BE2C (cell line): ENCODE data around the gene C3orf18.

ENCODE experiments used
- DNase-seq: peaks from one replicate; pipeline ENCODE4 v3.0.0-alpha.2; 2020
- H3K27me3 ChIP-seq: fragments of 250-450 bp; sonication (Bioruptor Pico); 2 replicates; pipeline ENCODE4 v1.5.1; 2020; ENCODE audit warnings: mild to moderate bottlenecking
- H3K36me3 ChIP-seq: fragments of 250-450 bp; sonication (Bioruptor Pico); 2 replicates; pipeline ENCODE4 v1.5.1; 2020; ENCODE audit warnings: mild to moderate bottlenecking
- H3K4me1 ChIP-seq: fragments of 250-450 bp; sonication (Bioruptor Pico); 2 replicates; pipeline ENCODE4 v1.5.1; 2020
- H3K4me3 ChIP-seq: 2 replicates; pipeline ENCODE4 v1.5.1; 2011; ENCODE audit warnings: low read depth, low read length
- H3K9me3 ChIP-seq: fragments of 250-450 bp; sonication (Bioruptor Pico); 2 replicates; pipeline ENCODE4 v1.5.1; 2020
- CTCF ChIP-seq: IDR thresholded peaks from 2 replicates; pipeline ENCODE4 v1.5.1; 2012; ENCODE audit warnings: mild to moderate bottlenecking, low read depth, low read length

Gene C3orf18

DNA sequence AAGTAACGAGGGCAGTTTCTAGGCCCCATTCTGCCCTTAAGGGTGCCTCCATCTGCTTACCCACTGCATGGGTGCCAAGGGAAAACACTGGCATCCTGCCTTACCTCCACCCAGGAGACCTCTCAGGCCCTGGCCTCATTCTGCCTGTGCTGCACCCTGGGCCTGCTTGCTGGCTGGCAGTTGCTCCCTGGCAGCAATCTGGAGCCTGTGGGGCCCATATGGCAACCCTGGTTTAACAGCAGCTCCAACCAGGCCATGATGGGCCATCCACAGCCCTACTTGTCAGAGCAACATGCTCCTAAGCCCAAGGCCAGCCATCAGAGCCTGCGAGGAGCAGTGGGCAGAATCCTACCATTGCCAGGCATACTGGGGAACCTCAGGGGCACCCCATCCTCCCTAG, 3.7 kb downstream of the C3orf18 start:
- no peak for TF ChIP-seq CTCF
- Histone ChIP-seq H3K36me3 (no peaks in the 10 kb centered on the region), H3K4me3 (no peak overlapping the region), H3K9me3 (no peaks in the 10 kb centered on the region), H3K27me3 (no peaks in the 10 kb centered on the region), H3K4me1 (peaks cover 3% of the 10 kb centered on the region; the same call in 1 of the 2 replicates)
- DNase-seq, result no peak

DNA sequence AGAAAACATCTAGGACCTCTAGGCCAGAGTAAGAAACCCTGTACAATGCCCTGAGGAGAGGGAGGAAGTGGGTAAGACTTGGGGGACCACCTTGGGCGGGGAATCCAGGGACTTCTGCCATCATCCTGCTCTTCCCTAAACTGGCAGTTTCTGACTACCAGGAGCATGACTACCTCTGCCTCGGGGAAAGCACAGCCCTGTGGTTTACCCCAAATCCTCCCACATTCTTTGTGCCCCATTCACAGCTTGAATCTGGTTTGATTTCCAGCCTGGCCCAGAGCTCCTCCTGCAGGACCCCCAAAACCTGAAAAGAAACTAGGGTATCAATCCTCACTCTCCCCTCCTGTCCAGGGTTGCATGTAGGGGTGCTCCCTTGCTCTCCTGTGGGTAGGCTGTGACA, 4.7 kb downstream of the C3orf18 start:
- no peak for TF ChIP-seq CTCF

DNA sequence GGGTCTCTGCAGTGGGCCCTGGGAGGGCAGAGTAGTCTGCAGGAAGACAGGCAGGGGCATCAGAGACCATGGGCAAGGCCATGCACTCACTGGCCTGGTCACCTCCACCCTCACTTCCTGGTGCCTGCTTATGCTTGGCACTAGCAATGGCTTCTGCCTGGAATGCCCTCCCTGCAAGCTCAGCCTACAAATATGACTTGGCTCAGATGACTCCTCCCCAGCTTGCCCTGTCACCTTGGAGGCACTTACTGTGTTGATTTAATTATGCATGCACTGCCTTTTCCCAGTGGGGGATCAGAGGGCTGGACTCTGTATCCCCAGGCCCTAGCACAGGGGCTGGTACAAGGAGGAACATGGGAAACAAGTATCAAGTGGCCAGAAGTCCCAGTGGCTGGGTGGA, 7.8 kb downstream of the C3orf18 start:
- TF ChIP-seq CTCF, result no peak
- DNase-seq, result no peak
- H3K36me3 ChIP-seq, result no peaks in the 10 kb centered on the region

More for the DNA sequence above, 4.7 kb downstream of the C3orf18 start:
- H3K4me3 ChIP-seq, result no peak overlapping the region
- no peaks in the 10 kb centered on the region for H3K9me3 ChIP-seq
- no peaks in the 10 kb centered on the region for H3K36me3 ChIP-seq
- no peak for DNase-seq
- H3K4me1 ChIP-seq, result peaks cover 2% of the 10 kb centered on the region; the same call in 1 of the 2 replicates
- no peaks in the 10 kb centered on the region for H3K27me3 ChIP-seq

DNA sequence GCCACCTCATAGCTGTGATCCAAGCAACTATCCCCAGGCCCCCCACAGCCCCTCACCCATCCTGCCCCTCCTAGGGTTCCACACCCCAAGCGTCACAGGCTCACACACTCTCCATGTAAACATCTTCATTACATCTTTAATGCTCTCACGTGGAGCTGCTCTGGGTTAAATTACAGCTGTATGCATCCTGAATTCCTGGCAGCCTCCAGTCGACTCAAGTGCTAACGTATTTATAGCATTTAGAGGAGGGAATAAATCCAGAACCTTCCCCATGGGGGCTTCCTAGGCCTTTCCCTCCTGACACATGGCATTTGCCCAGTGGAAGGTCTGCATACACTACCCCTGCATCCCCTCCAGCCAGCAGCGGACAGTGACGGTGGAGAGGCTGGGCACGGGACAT, 9.6 kb downstream of the C3orf18 start:
- Histone ChIP-seq H3K4me3 (no peak overlapping the region), H3K9me3 (no peaks in the 10 kb centered on the region), H3K4me1 (no peaks in the 10 kb centered on the region), H3K27me3 (no peaks in the 10 kb centered on the region), H3K36me3 (no peaks in the 10 kb centered on the region)
- TF ChIP-seq CTCF, result no peak
- DNase-seq, result no peak

More for the DNA sequence above, 7.8 kb downstream of the C3orf18 start:
- H3K9me3 ChIP-seq, result no peaks in the 10 kb centered on the region
- H3K27me3 ChIP-seq, result no peaks in the 10 kb centered on the region
- H3K4me1 ChIP-seq, result no peaks in the 10 kb centered on the region
- H3K4me3 ChIP-seq, result no peak overlapping the region

GRCh38 chr3:50557106-50557505, 10.4 kb downstream of the C3orf18 start:
- DNase-seq, result no peak
- Histone ChIP-seq H3K4me1 (no peaks in the 10 kb centered on the region), H3K27me3 (no peaks in the 10 kb centered on the region), H3K9me3 (no peaks in the 10 kb centered on the region), H3K36me3 (no peaks in the 10 kb centered on the region), H3K4me3 (no peak overlapping the region)
- no peak for TF ChIP-seq CTCF

GRCh38 chr3:50554553-50554952, 13.0 kb downstream of the C3orf18 start:
- H3K27me3 ChIP-seq, result no peaks in the 10 kb centered on the region
- H3K36me3 ChIP-seq, result no peaks in the 10 kb centered on the region
- H3K4me3 ChIP-seq, result no peak overlapping the region
- H3K9me3 ChIP-seq, result no peaks in the 10 kb centered on the region
- TF ChIP-seq CTCF, result no peak
- H3K4me1 ChIP-seq, result peaks cover 4% of the 10 kb centered on the region
- no peak for DNase-seq
